Hepatocyte (in vitro differentiated cells): ENCODE measurements around the gene CRK.
"Not testable (repeated sequence)": the region's sequence is repeated elsewhere in the genome, so short reads cannot be mapped to it uniquely, and the experiment has no call there.

Source experiments
- CTCF ChIP-seq: fragments of 200-600 bp; sonication (generic); IDR thresholded peaks from 2 replicates; pipeline ENCODE4 v1.5.1; 2016; ENCODE audit warnings: antibody characterized with exemption, mild to moderate bottlenecking; ENCODE audit not compliant: poor library complexity
- EZH2 ChIP-seq: fragments of 200-600 bp; sonication (generic); IDR thresholded peaks from 2 replicates; pipeline ENCODE4 v1.6.1; 2016; ENCODE audit warnings: antibody characterized with exemption, mild to moderate bottlenecking, borderline replicate concordance
- EZH2phosphoT487 ChIP-seq: fragments of 200-600 bp; sonication (generic); IDR thresholded peaks from one replicate; pipeline ENCODE4 v1.6.1; 2018; ENCODE audit warnings: antibody characterized with exemption, mild to moderate bottlenecking, low read depth, moderate library complexity; ENCODE audit not compliant: unreplicated experiment, severe bottlenecking

- TF ChIP-seq CTCF, EZH2phosphoT487, EZH2: not testable (repeated sequence)
These were observed 68.4 kb downstream of the CRK start for GRCh38 chr17:1387490-1388227.
